Measurements from ENCODE around the gene NAPSA. TPM values are rescaled to one million over a fixed set of nuclear protein-coding genes. Genes with fewer than 3 reads are reported as not detected.
"Not testable (repeated sequence)": the region's sequence is repeated elsewhere in the genome, so short reads cannot be mapped to it uniquely, and the experiment has no call there.

NAPSA gene
- polyA plus RNA-seq, 1 donor from 2014 or later = not detected

DNA sequence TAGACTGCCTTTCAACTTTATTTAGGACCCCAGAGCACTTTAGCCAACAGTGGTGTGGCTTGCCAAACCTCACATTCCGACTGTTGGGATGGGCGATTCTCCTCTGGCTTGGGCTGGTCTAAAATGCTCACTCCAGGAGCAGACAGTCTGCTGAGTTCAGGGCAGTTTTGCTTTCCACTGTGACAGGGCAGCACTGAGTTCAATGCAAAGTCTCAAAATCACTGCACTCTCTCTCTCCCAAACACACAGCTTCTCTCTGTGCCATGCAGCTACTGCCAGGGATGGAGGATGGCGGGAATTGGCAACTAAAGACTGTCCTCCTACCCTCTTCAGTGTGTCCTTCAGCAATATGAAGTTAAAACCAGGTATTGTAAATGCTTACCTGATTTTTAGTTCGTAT is 13.2 kb downstream of the NAPSA start:
- Histone ChIP-seq H3K36me3 (ENCODE audit: insufficient read depth, low read length) (no peaks in the 10 kb centered on the region), H3K27ac (ENCODE audit: low read length) (no peak overlapping the region), H3K27me3 (ENCODE audit: insufficient read depth, low read depth, low read length) (no peaks in the 10 kb centered on the region), H3K9me3 (ENCODE audit: low read length) (no peaks in the 10 kb centered on the region), H4K20me1 (ENCODE audit: insufficient read depth) (no peaks in the 10 kb centered on the region), H3K9ac (ENCODE audit: low read length) (no peak overlapping the region), H3K4me3 (ENCODE audit: low read length) (no peak overlapping the region), H3K79me2 (replicated peaks; ENCODE audit: insufficient read depth, low read length) (no peaks in the 10 kb centered on the region), H3F3A (ENCODE audit: insufficient read depth, low read length, poor library complexity, severe bottlenecking) (no peaks in the 10 kb centered on the region), H3K4me2 (ENCODE audit: low read length) (no peak overlapping the region), H3K9me2 (ENCODE audit: insufficient read depth, low read length) (no peaks in the 10 kb centered on the region), H2AFZ (ENCODE audit: low read depth, low read length) (no peak overlapping the region)
- TF ChIP-seq RAD21 (conservative IDR thresholded peaks at IDR 0.05) = no peak
- TF ChIP-seq MXI1 (conservative IDR thresholded peaks at IDR 0.05; ENCODE audit: poor library complexity, severe bottlenecking) = no peak
- no peak for TF ChIP-seq SMC3 (conservative IDR thresholded peaks at IDR 0.05; ENCODE audit: poor library complexity)
- TF ChIP-seq, protein P1, sequence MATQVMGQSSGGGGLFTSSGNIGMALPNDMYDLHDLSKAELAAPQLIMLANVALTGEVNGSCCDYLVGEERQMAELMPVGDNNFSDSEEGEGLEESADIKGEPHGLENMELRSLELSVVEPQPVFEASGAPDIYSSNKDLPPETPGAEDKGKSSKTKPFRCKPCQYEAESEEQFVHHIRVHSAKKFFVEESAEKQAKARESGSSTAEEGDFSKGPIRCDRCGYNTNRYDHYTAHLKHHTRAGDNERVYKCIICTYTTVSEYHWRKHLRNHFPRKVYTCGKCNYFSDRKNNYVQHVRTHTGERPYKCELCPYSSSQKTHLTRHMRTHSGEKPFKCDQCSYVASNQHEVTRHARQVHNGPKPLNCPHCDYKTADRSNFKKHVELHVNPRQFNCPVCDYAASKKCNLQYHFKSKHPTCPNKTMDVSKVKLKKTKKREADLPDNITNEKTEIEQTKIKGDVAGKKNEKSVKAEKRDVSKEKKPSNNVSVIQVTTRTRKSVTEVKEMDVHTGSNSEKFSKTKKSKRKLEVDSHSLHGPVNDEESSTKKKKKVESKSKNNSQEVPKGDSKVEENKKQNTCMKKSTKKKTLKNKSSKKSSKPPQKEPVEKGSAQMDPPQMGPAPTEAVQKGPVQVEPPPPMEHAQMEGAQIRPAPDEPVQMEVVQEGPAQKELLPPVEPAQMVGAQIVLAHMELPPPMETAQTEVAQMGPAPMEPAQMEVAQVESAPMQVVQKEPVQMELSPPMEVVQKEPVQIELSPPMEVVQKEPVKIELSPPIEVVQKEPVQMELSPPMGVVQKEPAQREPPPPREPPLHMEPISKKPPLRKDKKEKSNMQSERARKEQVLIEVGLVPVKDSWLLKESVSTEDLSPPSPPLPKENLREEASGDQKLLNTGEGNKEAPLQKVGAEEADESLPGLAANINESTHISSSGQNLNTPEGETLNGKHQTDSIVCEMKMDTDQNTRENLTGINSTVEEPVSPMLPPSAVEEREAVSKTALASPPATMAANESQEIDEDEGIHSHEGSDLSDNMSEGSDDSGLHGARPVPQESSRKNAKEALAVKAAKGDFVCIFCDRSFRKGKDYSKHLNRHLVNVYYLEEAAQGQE (IDR thresholded peaks at IDR 0.05; ENCODE audit: borderline replicate concordance) = no peak
- TF ChIP-seq EZH2 (IDR thresholded peaks at IDR 0.05; ENCODE audit: borderline replicate concordance, insufficient read depth, low read length, poor library complexity, severe bottlenecking) = no peak
- TF ChIP-seq EP300 (conservative IDR thresholded peaks at IDR 0.05; ENCODE audit: poor library complexity, severe bottlenecking) = no peak
- TF ChIP-seq, protein P2, sequence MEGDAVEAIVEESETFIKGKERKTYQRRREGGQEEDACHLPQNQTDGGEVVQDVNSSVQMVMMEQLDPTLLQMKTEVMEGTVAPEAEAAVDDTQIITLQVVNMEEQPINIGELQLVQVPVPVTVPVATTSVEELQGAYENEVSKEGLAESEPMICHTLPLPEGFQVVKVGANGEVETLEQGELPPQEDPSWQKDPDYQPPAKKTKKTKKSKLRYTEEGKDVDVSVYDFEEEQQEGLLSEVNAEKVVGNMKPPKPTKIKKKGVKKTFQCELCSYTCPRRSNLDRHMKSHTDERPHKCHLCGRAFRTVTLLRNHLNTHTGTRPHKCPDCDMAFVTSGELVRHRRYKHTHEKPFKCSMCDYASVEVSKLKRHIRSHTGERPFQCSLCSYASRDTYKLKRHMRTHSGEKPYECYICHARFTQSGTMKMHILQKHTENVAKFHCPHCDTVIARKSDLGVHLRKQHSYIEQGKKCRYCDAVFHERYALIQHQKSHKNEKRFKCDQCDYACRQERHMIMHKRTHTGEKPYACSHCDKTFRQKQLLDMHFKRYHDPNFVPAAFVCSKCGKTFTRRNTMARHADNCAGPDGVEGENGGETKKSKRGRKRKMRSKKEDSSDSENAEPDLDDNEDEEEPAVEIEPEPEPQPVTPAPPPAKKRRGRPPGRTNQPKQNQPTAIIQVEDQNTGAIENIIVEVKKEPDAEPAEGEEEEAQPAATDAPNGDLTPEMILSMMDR (IDR thresholded peaks at IDR 0.05; ENCODE audit: poor library complexity, severe bottlenecking) = no peak
- TF ChIP-seq POLR2AphosphoS5 (IDR thresholded peaks at IDR 0.05) = no peak
- TF ChIP-seq TAF1 (IDR thresholded peaks at IDR 0.05; ENCODE audit: low read depth) = no peak

DNA sequence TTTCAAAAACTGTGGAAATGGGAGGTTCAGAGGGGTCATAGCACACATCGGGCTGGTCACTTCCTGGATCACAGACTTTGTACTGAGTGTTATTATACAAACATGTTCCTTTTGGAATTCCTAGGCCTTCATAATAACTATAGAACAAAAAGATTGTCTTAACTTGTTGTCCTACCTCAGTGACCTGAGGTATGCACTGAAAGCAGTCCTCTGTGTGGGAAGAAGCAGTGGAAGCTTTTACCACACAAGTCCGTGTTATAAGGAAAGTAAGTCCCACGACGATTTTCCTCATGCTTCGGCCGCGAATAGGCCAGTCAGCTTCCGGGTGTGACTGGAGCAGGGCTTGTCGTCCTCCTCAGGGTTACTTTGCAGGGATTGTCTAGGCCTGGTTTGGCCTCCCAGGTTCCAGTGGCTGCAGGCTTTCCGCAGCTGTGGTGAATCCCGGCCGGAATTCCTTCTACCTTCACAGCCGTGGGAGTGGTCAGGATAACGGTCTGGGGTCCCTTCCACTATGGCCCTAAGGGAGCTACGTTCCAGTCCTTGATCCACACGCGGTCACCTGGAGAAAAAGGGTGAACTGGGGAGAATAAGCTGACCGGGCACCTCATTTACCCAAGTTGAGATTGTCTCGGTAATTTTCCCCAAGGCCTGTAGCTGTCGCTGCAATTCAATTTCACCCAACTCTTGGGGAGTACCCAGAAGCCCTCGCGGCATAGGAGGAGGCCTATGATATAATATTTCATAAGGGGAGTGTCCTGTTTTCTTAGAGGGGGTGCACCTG is 16.0 kb downstream of the NAPSA start:
- no peak overlapping the region for H3K27ac ChIP-seq (ENCODE audit: low read length)
- no peaks in the 10 kb centered on the region for H3K9me2 ChIP-seq (ENCODE audit: insufficient read depth, low read length)
- H4K20me1 ChIP-seq (ENCODE audit: insufficient read depth) = no peaks in the 10 kb centered on the region
- H3K27me3 ChIP-seq (ENCODE audit: insufficient read depth, low read depth, low read length) = no peaks in the 10 kb centered on the region
- H3K9me3 ChIP-seq (ENCODE audit: low read length) = no peaks in the 10 kb centered on the region
- no peaks in the 10 kb centered on the region for H3K36me3 ChIP-seq (ENCODE audit: insufficient read depth, low read length)
- no peak overlapping the region for H3K4me3 ChIP-seq (ENCODE audit: low read length)
- H3K4me2 ChIP-seq (ENCODE audit: low read length) = no peak overlapping the region
- no peaks in the 10 kb centered on the region for H3K79me2 ChIP-seq (replicated peaks; ENCODE audit: insufficient read depth, low read length)
- H2AFZ ChIP-seq (ENCODE audit: low read depth, low read length) = no peak overlapping the region
- no peaks in the 10 kb centered on the region for H3F3A ChIP-seq (ENCODE audit: insufficient read depth, low read length, poor library complexity, severe bottlenecking)
- TF ChIP-seq, protein P2 (IDR thresholded peaks at IDR 0.05; ENCODE audit: poor library complexity, severe bottlenecking) = no peak
- TF ChIP-seq MXI1 (conservative IDR thresholded peaks at IDR 0.05; ENCODE audit: poor library complexity, severe bottlenecking) (no peak), POLR2AphosphoS5 (IDR thresholded peaks at IDR 0.05) (no peak), EZH2 (IDR thresholded peaks at IDR 0.05; ENCODE audit: borderline replicate concordance, insufficient read depth, low read length, poor library complexity, severe bottlenecking) (no peak), EP300 (conservative IDR thresholded peaks at IDR 0.05; ENCODE audit: poor library complexity, severe bottlenecking) (no peak), SMC3 (conservative IDR thresholded peaks at IDR 0.05; ENCODE audit: poor library complexity) (no peak), RAD21 (conservative IDR thresholded peaks at IDR 0.05) (no peak), TAF1 (IDR thresholded peaks at IDR 0.05; ENCODE audit: low read depth) (no peak)
- TF ChIP-seq, protein P1 (IDR thresholded peaks at IDR 0.05; ENCODE audit: borderline replicate concordance) = no peak
- H3K9ac ChIP-seq (ENCODE audit: low read length) = no peak overlapping the region

DNA sequence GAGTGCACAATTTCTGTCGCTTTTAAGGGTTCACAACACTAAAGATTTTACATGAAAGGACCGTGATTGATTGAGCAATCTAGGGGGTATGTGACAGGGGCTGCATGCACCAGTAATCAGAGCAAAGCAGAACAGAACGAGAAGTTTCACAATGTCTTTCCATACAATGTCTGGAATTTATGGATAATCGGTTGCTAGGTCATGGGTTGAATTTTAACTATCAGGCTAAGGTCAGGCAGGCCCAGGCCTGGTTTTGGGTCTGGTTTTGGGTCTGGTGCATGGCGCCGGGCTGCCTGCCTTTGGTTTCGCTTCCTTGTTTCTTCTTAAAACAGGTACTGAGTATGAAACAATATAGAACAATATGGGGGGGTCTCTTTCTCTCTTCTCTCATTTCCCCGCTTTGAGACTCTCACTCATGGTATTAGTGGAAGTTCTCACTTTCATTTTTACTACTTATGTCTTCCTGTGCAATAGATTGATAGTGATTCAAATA is 18.3 kb downstream of the NAPSA start:
- H3K9me3 ChIP-seq (ENCODE audit: low read length); H3K9ac ChIP-seq (ENCODE audit: low read length); H3F3A ChIP-seq (ENCODE audit: insufficient read depth, low read length, poor library complexity, severe bottlenecking); H3K9me2 ChIP-seq (ENCODE audit: insufficient read depth, low read length); H3K79me2 ChIP-seq (replicated peaks; ENCODE audit: insufficient read depth, low read length); H4K20me1 ChIP-seq (ENCODE audit: insufficient read depth); H2AFZ ChIP-seq (ENCODE audit: low read depth, low read length); H3K4me2 ChIP-seq (ENCODE audit: low read length); H3K27me3 ChIP-seq (ENCODE audit: insufficient read depth, low read depth, low read length); H3K27ac ChIP-seq (ENCODE audit: low read length); H3K36me3 ChIP-seq (ENCODE audit: insufficient read depth, low read length); H3K4me3 ChIP-seq (ENCODE audit: low read length): not testable (repeated sequence)
